HL-60 (cell line): Measurements from ENCODE around the gene RIC8B.
A peak's percentile ranks its signal among the peaks of the same experiment; 100 is the strongest.

Experiments used
- DNase-seq, 2 experiments: peaks; one replicate each; pipeline ENCODE4 v3.0.0-alpha.2; 2010 to 2020; ENCODE audit warnings: low read depth in 1 of 2, low spot score in 1 of 2
- H3K27ac ChIP-seq: fragments of 250-450 bp; sonication (Bioruptor Pico); replicated peaks from 2 replicates; pipeline ENCODE4 v1.5.1; 2020; ENCODE audit warnings: mild to moderate bottlenecking, moderate library complexity
- H3K27me3 ChIP-seq: fragments of 250-450 bp; sonication (Bioruptor Pico); 2 replicates; pipeline ENCODE4 v1.5.1; 2021; ENCODE audit warnings: mild to moderate bottlenecking, moderate library complexity; ENCODE audit not compliant: insufficient read depth, poor library complexity, severe bottlenecking
- H3K4me3 ChIP-seq: replicated peaks from 2 replicates; pipeline ENCODE4 v1.5.1; 2011; ENCODE audit warnings: mild to moderate bottlenecking, control low read depth, low read length; ENCODE audit not compliant: insufficient read depth
- GABPA ChIP-seq: IDR thresholded peaks from 2 replicates; pipeline ENCODE4 v1.6.1; 2012; ENCODE audit warnings: low read depth
- POLR2AphosphoS5 ChIP-seq: IDR thresholded peaks from 2 replicates; pipeline ENCODE4 v1.6.1; 2012; ENCODE audit warnings: low read depth
- SPI1 ChIP-seq: IDR thresholded peaks from 2 replicates; pipeline ENCODE4 v1.6.1; 2012; ENCODE audit warnings: low read depth, mild to moderate bottlenecking, borderline replicate concordance
- TF ChIP-seq, protein P1 (sequence below): IDR thresholded peaks from 2 replicates; pipeline ENCODE4 v1.6.1; 2012; ENCODE audit warnings: low read depth; ENCODE audit not compliant: insufficient replicate concordance
- TF ChIP-seq, protein P2 (sequence below): IDR thresholded peaks from one replicate; pipeline ENCODE4 v1.5.1; 2011; ENCODE audit warnings: low read length, control low read depth, inconsistent platforms; ENCODE audit not compliant: insufficient read depth

RIC8B gene

DNA sequence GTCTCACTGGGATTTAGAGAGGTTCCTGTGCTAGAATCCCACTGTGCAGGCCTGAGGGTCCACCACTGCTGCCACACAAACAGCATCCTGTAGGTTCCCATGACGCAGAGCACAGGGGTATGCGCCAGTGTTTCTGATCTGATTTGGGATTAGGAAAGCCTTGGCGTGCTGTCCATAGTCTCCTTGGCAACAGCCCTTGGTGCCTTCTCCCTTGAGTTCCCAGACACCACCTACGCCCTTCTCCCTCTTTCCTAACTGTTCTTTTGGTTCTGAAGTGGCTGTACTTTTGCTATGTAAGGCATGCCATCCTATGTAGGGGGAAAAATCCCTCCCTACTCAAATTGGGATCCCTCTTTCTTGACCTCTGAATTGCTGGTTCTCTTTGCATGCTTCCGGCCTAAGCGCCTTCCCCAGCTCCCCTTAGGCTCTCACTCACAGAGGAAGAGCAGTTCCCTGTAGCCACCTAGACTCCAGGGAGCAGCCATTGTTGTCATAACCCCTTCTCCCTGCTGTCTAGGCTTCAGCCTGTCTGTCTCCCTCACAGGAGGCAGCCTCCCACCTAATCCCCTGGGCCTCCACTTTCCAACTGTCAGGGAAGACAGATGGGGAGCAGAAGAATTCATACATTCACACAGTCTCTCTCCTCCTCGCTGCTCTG is 14.8 kb upstream of the RIC8B start:
- H3K4me3 ChIP-seq: no peak overlapping the region
- TF ChIP-seq, protein P1, sequence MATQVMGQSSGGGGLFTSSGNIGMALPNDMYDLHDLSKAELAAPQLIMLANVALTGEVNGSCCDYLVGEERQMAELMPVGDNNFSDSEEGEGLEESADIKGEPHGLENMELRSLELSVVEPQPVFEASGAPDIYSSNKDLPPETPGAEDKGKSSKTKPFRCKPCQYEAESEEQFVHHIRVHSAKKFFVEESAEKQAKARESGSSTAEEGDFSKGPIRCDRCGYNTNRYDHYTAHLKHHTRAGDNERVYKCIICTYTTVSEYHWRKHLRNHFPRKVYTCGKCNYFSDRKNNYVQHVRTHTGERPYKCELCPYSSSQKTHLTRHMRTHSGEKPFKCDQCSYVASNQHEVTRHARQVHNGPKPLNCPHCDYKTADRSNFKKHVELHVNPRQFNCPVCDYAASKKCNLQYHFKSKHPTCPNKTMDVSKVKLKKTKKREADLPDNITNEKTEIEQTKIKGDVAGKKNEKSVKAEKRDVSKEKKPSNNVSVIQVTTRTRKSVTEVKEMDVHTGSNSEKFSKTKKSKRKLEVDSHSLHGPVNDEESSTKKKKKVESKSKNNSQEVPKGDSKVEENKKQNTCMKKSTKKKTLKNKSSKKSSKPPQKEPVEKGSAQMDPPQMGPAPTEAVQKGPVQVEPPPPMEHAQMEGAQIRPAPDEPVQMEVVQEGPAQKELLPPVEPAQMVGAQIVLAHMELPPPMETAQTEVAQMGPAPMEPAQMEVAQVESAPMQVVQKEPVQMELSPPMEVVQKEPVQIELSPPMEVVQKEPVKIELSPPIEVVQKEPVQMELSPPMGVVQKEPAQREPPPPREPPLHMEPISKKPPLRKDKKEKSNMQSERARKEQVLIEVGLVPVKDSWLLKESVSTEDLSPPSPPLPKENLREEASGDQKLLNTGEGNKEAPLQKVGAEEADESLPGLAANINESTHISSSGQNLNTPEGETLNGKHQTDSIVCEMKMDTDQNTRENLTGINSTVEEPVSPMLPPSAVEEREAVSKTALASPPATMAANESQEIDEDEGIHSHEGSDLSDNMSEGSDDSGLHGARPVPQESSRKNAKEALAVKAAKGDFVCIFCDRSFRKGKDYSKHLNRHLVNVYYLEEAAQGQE: no peak
- TF ChIP-seq SPI1: no peak
- no peak; the same call in 1 of the 2 replicates for TF ChIP-seq POLR2AphosphoS5
- no peak for TF ChIP-seq GABPA
- TF ChIP-seq, protein P2, sequence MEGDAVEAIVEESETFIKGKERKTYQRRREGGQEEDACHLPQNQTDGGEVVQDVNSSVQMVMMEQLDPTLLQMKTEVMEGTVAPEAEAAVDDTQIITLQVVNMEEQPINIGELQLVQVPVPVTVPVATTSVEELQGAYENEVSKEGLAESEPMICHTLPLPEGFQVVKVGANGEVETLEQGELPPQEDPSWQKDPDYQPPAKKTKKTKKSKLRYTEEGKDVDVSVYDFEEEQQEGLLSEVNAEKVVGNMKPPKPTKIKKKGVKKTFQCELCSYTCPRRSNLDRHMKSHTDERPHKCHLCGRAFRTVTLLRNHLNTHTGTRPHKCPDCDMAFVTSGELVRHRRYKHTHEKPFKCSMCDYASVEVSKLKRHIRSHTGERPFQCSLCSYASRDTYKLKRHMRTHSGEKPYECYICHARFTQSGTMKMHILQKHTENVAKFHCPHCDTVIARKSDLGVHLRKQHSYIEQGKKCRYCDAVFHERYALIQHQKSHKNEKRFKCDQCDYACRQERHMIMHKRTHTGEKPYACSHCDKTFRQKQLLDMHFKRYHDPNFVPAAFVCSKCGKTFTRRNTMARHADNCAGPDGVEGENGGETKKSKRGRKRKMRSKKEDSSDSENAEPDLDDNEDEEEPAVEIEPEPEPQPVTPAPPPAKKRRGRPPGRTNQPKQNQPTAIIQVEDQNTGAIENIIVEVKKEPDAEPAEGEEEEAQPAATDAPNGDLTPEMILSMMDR: no peak
- H3K27me3 ChIP-seq: no peaks in the 10 kb centered on the region
- DNase-seq: no peak
- peak overlapping the region; percentile 64 for H3K27ac ChIP-seq

DNA sequence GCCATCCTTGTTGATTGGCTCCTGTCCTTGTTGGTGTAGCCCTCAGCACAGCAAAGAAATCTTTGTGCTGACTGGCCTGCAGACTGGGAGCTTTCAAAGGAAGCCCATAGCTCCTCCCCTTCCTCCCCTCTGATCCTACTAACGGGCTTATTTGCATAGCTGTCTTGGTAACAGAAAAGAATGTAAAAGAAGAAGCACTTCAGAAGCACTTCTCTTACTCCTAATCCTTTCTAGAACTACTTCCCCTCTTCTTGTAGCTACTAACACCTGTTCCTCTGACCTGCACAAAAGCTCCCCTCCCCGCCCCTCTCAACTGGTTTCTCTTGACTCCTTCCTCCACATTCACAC is 14.3 kb upstream of the RIC8B start:
- no peak overlapping the region for H3K4me3 ChIP-seq
- peak overlapping the region; percentile 64 for H3K27ac ChIP-seq
- TF ChIP-seq, protein P1: no peak
- TF ChIP-seq SPI1: peak; percentile 82
- no peak for TF ChIP-seq POLR2AphosphoS5
- peak in 1 of 2 experiments; percentile 73 for DNase-seq
- H3K27me3 ChIP-seq: no peaks in the 10 kb centered on the region

DNA sequence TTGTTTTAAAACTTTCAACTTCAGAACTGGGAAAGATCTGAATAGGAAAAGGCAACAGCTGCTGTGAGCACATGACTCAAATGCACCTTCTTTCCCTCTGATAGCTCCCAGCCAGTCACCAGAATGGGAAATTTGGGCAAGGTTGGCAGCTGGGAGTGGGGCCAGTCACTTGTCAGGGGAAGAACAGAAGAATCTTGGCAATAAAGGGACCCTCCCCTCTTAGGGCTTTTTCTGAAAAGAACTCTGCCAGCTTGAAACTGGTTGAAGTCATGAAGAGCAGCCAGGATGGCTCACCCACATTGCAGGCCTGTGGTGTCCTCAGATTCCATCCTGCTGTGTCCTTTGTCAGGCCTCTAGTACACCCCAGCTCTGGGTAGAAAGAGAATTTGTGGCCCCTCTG is 10.3 kb upstream of the RIC8B start:
- no peak for DNase-seq

More for the DNA sequence above, 10.3 kb upstream of the RIC8B start:
- H3K27ac ChIP-seq: no peak overlapping the region
- H3K27me3 ChIP-seq: no peaks in the 10 kb centered on the region
- TF ChIP-seq SPI1 (no peak), GABPA (no peak), POLR2AphosphoS5 (no peak)
- TF ChIP-seq, protein P2: no peak
- TF ChIP-seq, protein P1: no peak
- no peak overlapping the region for H3K4me3 ChIP-seq
